ENCODE measurements around the gene ZNF367.

DNA sequence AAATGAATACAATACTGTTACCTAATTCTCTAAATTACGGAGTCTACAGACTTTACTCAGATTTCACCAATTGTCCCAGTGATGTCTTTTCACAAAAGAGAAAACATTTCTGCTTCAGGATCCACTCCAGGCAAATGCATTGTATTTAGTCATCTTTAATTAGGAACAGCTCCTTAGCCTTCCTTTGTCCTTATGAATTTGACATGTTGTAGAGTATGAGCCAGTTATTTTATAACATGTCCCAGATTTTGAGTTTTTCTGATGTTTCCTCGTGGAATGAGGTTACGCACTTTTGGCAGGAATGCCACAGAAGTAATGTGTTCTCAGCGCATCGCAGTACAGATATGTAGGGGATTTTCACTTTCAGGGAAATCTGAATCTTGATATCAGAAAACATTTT, 42.3 kb upstream of the ZNF367 start:
- TF ChIP-seq, protein P1, sequence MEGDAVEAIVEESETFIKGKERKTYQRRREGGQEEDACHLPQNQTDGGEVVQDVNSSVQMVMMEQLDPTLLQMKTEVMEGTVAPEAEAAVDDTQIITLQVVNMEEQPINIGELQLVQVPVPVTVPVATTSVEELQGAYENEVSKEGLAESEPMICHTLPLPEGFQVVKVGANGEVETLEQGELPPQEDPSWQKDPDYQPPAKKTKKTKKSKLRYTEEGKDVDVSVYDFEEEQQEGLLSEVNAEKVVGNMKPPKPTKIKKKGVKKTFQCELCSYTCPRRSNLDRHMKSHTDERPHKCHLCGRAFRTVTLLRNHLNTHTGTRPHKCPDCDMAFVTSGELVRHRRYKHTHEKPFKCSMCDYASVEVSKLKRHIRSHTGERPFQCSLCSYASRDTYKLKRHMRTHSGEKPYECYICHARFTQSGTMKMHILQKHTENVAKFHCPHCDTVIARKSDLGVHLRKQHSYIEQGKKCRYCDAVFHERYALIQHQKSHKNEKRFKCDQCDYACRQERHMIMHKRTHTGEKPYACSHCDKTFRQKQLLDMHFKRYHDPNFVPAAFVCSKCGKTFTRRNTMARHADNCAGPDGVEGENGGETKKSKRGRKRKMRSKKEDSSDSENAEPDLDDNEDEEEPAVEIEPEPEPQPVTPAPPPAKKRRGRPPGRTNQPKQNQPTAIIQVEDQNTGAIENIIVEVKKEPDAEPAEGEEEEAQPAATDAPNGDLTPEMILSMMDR (IDR thresholded peaks at IDR 0.05): no peak
- TF ChIP-seq EP300 (IDR thresholded peaks at IDR 0.05): no peak
- TF ChIP-seq POLR2A (IDR thresholded peaks at IDR 0.05): no peak
